ENCODE data around the gene PITPNM3. TPM values are rescaled to one million over a fixed set of nuclear protein-coding genes. Genes with fewer than 3 reads are reported as not detected.

The PITPNM3 gene
- total RNA-seq, 1 donor = 1.8 TPM

- Histone ChIP-seq H3K36me3 (ENCODE audit: insufficient read depth, low read length) (no peaks in the 10 kb centered on the region), H3K4me3 (ENCODE audit: insufficient read depth, low read length) (no peak overlapping the region), H3K9me3 (ENCODE audit: low read depth, low read length) (no peaks in the 10 kb centered on the region), H2AFZ (ENCODE audit: low read length) (no peak overlapping the region), H3K79me2 (ENCODE audit: insufficient read depth, low read length) (no peaks in the 10 kb centered on the region), H3K4me2 (ENCODE audit: insufficient read depth, low read length) (no peak overlapping the region), H4K20me1 (ENCODE audit: insufficient read depth, low read length) (peaks cover 26% of the 10 kb centered on the region), H3K27me3 (ENCODE audit: insufficient read depth, low read length) (peaks cover 10% of the 10 kb centered on the region), H3K27ac (ENCODE audit: low read depth, low read length) (no peak overlapping the region), H3K4me1 (ENCODE audit: insufficient read depth, low read length) (peaks cover 21% of the 10 kb centered on the region)
- no peak for TF ChIP-seq CTCF (IDR thresholded peaks at IDR 0.05; ENCODE audit: extremely low read depth, low read depth, low read length)
- DNase-seq (ENCODE audit: insufficient read length, low spot score, missing footprints) = no peak
Observed at GRCh38 chr17:6551356-6551755, 5.0 kb downstream of the PITPNM3 start.

GRCh38 chr17:6549384-6550036 is 6.8 kb downstream of the PITPNM3 start:
- DNase-seq (ENCODE audit: insufficient read length, low spot score, missing footprints) = no peak
- no peak for TF ChIP-seq CTCF (IDR thresholded peaks at IDR 0.05; ENCODE audit: extremely low read depth, low read depth, low read length)
- H3K79me2 ChIP-seq (ENCODE audit: insufficient read depth, low read length) = no peaks in the 10 kb centered on the region

GRCh38 chr17:6548578-6549330 is 7.6 kb downstream of the PITPNM3 start:
- TF ChIP-seq CTCF (IDR thresholded peaks at IDR 0.05; ENCODE audit: extremely low read depth, low read depth, low read length) = no peak
- peak; percentile 88 for DNase-seq (ENCODE audit: insufficient read length, low spot score, missing footprints)
- Histone ChIP-seq H2AFZ (ENCODE audit: low read length) (peak overlapping the region; percentile 31), H3K9me3 (ENCODE audit: low read depth, low read length) (no peaks in the 10 kb centered on the region), H3K79me2 (ENCODE audit: insufficient read depth, low read length) (no peaks in the 10 kb centered on the region), H3K36me3 (ENCODE audit: insufficient read depth, low read length) (no peaks in the 10 kb centered on the region), H3K27ac (ENCODE audit: low read depth, low read length) (no peak overlapping the region), H3K4me1 (ENCODE audit: insufficient read depth, low read length) (peaks cover 13% of the 10 kb centered on the region), H3K4me3 (ENCODE audit: insufficient read depth, low read length) (peak overlapping the region; percentile 17), H3K4me2 (ENCODE audit: insufficient read depth, low read length) (peak overlapping the region; percentile 52), H3K27me3 (ENCODE audit: insufficient read depth, low read length) (no peaks in the 10 kb centered on the region), H4K20me1 (ENCODE audit: insufficient read depth, low read length) (peaks cover 29% of the 10 kb centered on the region)

More at GRCh38 chr17:6549384-6550036, 6.8 kb downstream of the PITPNM3 start:
- Histone ChIP-seq H3K27ac (ENCODE audit: low read depth, low read length) (no peak overlapping the region), H3K9me3 (ENCODE audit: low read depth, low read length) (no peaks in the 10 kb centered on the region), H2AFZ (ENCODE audit: low read length) (no peak overlapping the region), H3K4me3 (ENCODE audit: insufficient read depth, low read length) (no peak overlapping the region), H4K20me1 (ENCODE audit: insufficient read depth, low read length) (peaks cover 32% of the 10 kb centered on the region), H3K4me2 (ENCODE audit: insufficient read depth, low read length) (no peak overlapping the region), H3K36me3 (ENCODE audit: insufficient read depth, low read length) (no peaks in the 10 kb centered on the region), H3K27me3 (ENCODE audit: insufficient read depth, low read length) (peaks cover 3% of the 10 kb centered on the region), H3K4me1 (ENCODE audit: insufficient read depth, low read length) (peaks cover 14% of the 10 kb centered on the region)

- no peak overlapping the region for H3K27ac ChIP-seq (ENCODE audit: low read depth, low read length)
- no peaks in the 10 kb centered on the region for H3K27me3 ChIP-seq (ENCODE audit: insufficient read depth, low read length)
- H3K4me1 ChIP-seq (ENCODE audit: insufficient read depth, low read length) = peaks cover 13% of the 10 kb centered on the region
- no peaks in the 10 kb centered on the region for H3K36me3 ChIP-seq (ENCODE audit: insufficient read depth, low read length)
- peak overlapping the region; percentile 52 for H3K4me2 ChIP-seq (ENCODE audit: insufficient read depth, low read length)
- DNase-seq (ENCODE audit: insufficient read length, low spot score, missing footprints) = no peak
- H3K4me3 ChIP-seq (ENCODE audit: insufficient read depth, low read length) = no peak overlapping the region
- no peak for TF ChIP-seq CTCF (IDR thresholded peaks at IDR 0.05; ENCODE audit: extremely low read depth, low read depth, low read length)
- H4K20me1 ChIP-seq (ENCODE audit: insufficient read depth, low read length) = peaks cover 29% of the 10 kb centered on the region
- no peak overlapping the region for H2AFZ ChIP-seq (ENCODE audit: low read length)
- no peaks in the 10 kb centered on the region for H3K9me3 ChIP-seq (ENCODE audit: low read depth, low read length)
- no peaks in the 10 kb centered on the region for H3K79me2 ChIP-seq (ENCODE audit: insufficient read depth, low read length)
Observed at GRCh38 chr17:6548034-6548433, 8.3 kb downstream of the PITPNM3 start.
